Measurements from ENCODE around the gene TSC22D3. TPM values are rescaled to one million over a fixed set of nuclear protein-coding genes. Genes with fewer than 3 reads are reported as not detected.
"Not testable (repeated sequence)": the region's sequence is repeated elsewhere in the genome, so short reads cannot be mapped to it uniquely, and the experiment has no call there.

The TSC22D3 gene
- polyA plus RNA-seq (2014; cell fraction: cytosol; rRNA removed) = 47.0 and 48.2 TPM in 2 replicates
- polyA plus RNA-seq (2014; cell fraction: nucleus; rRNA removed) = 19.2 and 26.6 TPM in 2 replicates

GRCh38 chrX:107775734-107776511 lies at the start of gene TSC22D3:
TSS of gene TSC22D3 (minus strand) at chrX:107775787. CDS start at chrX:107775419, 368 bp downstream.
- DNase-seq (ENCODE audit: low spot score) = peak; percentile 21

- DNase-seq (ENCODE audit: low spot score) = no peak
Observed at GRCh38 chrX:107823456-107823855, 47.9 kb upstream of the TSC22D3 start.

GRCh38 chrX:107823042-107823441 lies 47.5 kb upstream of the TSC22D3 start:
- no peak for DNase-seq (ENCODE audit: low spot score)

- DNase-seq (ENCODE audit: low spot score) = no peak
Observed at GRCh38 chrX:107818900-107819521, 43.4 kb upstream of the TSC22D3 start.

- DNase-seq (ENCODE audit: low spot score) = not testable (repeated sequence)
Observed at GRCh38 chrX:107810053-107810452, 34.5 kb upstream of the TSC22D3 start.

GRCh38 chrX:107805179-107805578 lies 29.6 kb upstream of the TSC22D3 start:
- DNase-seq (ENCODE audit: low spot score) = no peak

- DNase-seq (ENCODE audit: low spot score) = no peak
Observed at GRCh38 chrX:107804427-107804826, 28.8 kb upstream of the TSC22D3 start.

- no peak for DNase-seq (ENCODE audit: low spot score)
Observed at GRCh38 chrX:107787827-107788226, 12.2 kb upstream of the TSC22D3 start.

GRCh38 chrX:107780525-107780924 lies 4.9 kb upstream of the TSC22D3 start:
- DNase-seq (ENCODE audit: low spot score) = no peak

- no peak for DNase-seq (ENCODE audit: low spot score)
Observed at GRCh38 chrX:107777536-107777832, 1.9 kb upstream of the TSC22D3 start, which contains the start of gene NCBP2L. TSS of gene NCBP2L (plus strand) at chrX:107777733. CDS start at chrX:107794221, 16,488 bp downstream.

- peak; percentile 69 for DNase-seq (ENCODE audit: low spot score)
Observed at GRCh38 chrX:107776649-107777535, 1.3 kb upstream of the TSC22D3 start.

GRCh38 chrX:107775000-107775733 lies 420 bp downstream of the TSC22D3 start:
- no peak for DNase-seq (ENCODE audit: low spot score)

GRCh38 chrX:107773906-107774435 lies 1.6 kb downstream of the TSC22D3 start:
- DNase-seq (ENCODE audit: low spot score) = no peak

GRCh38 chrX:107773206-107773605 lies 2.4 kb downstream of the TSC22D3 start:
- DNase-seq (ENCODE audit: low spot score) = no peak

GRCh38 chrX:107769581-107770317 lies 5.8 kb downstream of the TSC22D3 start:
- no peak for DNase-seq (ENCODE audit: low spot score)

- DNase-seq (ENCODE audit: low spot score) = no peak
Observed at GRCh38 chrX:107768051-107768450, 7.5 kb downstream of the TSC22D3 start.

GRCh38 chrX:107766470-107767150 lies 9.0 kb downstream of the TSC22D3 start:
- no peak for DNase-seq (ENCODE audit: low spot score)

GRCh38 chrX:107764845-107765608 lies 10.6 kb downstream of the TSC22D3 start:
- DNase-seq (ENCODE audit: low spot score) = no peak

- DNase-seq (ENCODE audit: low spot score) = no peak
Observed at GRCh38 chrX:107763647-107764046, 11.9 kb downstream of the TSC22D3 start.
